HG03469 (cell line): Measurements from ENCODE around the gene SIX1.

Experiments used
- ATAC-seq: cut with Tn5 transposase; IDR thresholded peaks from one replicate; pipeline ENCODE4 v1.9.1; 2021; ENCODE audit warnings: mild to moderate bottlenecking, moderate library complexity, moderate number of reproducible peaks; ENCODE audit not compliant: unreplicated experiment

SIX1 gene

GRCh38 chr14:60602291-60602690 is 47.0 kb downstream of the SIX1 start:
- no peak for ATAC-seq

- no peak for ATAC-seq
These were observed 49.5 kb downstream of the SIX1 start for GRCh38 chr14:60599727-60600126.

- ATAC-seq: no peak
These were observed 53.1 kb downstream of the SIX1 start for GRCh38 chr14:60596139-60596538.

GRCh38 chr14:60594062-60594461 is 55.2 kb downstream of the SIX1 start:
- ATAC-seq: no peak
